ENCODE data around the gene ARHGEF37.

ARHGEF37 gene

GRCh38 chr5:149658299-149658698 lies 77.0 kb downstream of the ARHGEF37 start:
- no peak for DNase-seq (ENCODE audit: extremely low spot score)
- POLR2A ChIA-PET, result no interaction called here
- TF ChIP-seq ELF4 (IDR thresholded peaks at IDR 0.05), result no peak
- no peak for TF ChIP-seq HDGF (IDR thresholded peaks at IDR 0.05; ENCODE audit: borderline replicate concordance)
- no peak for TF ChIP-seq NFRKB (IDR thresholded peaks at IDR 0.05)
- no peak for TF ChIP-seq LEF1 (IDR thresholded peaks at IDR 0.05; ENCODE audit: borderline replicate concordance)
- TF ChIP-seq TARDBP (IDR thresholded peaks at IDR 0.05), result no peak
- no peak for TF ChIP-seq BHLHE40 (IDR thresholded peaks at IDR 0.05; ENCODE audit: borderline replicate concordance)
- TF ChIP-seq FOXK2 (IDR thresholded peaks at IDR 0.05), result no peak
- no peak for TF ChIP-seq L3MBTL2 (conservative IDR thresholded peaks at IDR 0.05)
- no peak for TF ChIP-seq SP1 (IDR thresholded peaks at IDR 0.05)
- TF ChIP-seq CTBP1 (IDR thresholded peaks at IDR 0.05; ENCODE audit: borderline replicate concordance), result no peak
- no peak for TF ChIP-seq ARNT (IDR thresholded peaks at IDR 0.05)
- TF ChIP-seq SUZ12 (IDR thresholded peaks at IDR 0.05), result no peak
- no peak for TF ChIP-seq PKNOX1 (IDR thresholded peaks at IDR 0.05)
- TF ChIP-seq FOXA1 (IDR thresholded peaks at IDR 0.05), result no peak
- no peak for TF ChIP-seq FOXM1 (IDR thresholded peaks at IDR 0.05; ENCODE audit: borderline replicate concordance)
- CTCF ChIA-PET, result no interaction called here

GRCh38 chr5:149664083-149664482 lies 82.8 kb downstream of the ARHGEF37 start:
- POLR2A ChIA-PET, result interaction anchor here (1.1 kb wide), 1 partner anchor 9 kb away, joined by 3 read pairs; no protein-coding TSS in a partner anchor
- DNase-seq (ENCODE audit: extremely low spot score), result no peak
- TF ChIP-seq FOXM1 (IDR thresholded peaks at IDR 0.05; ENCODE audit: borderline replicate concordance) (no peak), CTBP1 (IDR thresholded peaks at IDR 0.05; ENCODE audit: borderline replicate concordance) (no peak), SP1 (IDR thresholded peaks at IDR 0.05) (no peak), NFRKB (IDR thresholded peaks at IDR 0.05) (no peak), ZNF384 (IDR thresholded peaks at IDR 0.05) (no peak), ELF4 (IDR thresholded peaks at IDR 0.05) (no peak), FOXK2 (IDR thresholded peaks at IDR 0.05) (no peak), HDGF (IDR thresholded peaks at IDR 0.05; ENCODE audit: borderline replicate concordance) (no peak)
- CTCF ChIA-PET, result interaction anchor here (1.0 to 1.8 kb wide), 2 partner anchors 12 to 170 kb away, joined by 3 to 5 read pairs; no protein-coding TSS in a partner anchor

GRCh38 chr5:149664666-149665415 lies 83.5 kb downstream of the ARHGEF37 start:
- ChIA-PET CTCF (interaction anchor here (0.7 to 3.4 kb wide), 3 partner anchors 9 to 834 kb away, joined by 3 to 17 read pairs (median 5); no protein-coding TSS in a partner anchor), POLR2A (no interaction called here)
- TF ChIP-seq LEF1 (IDR thresholded peaks at IDR 0.05; ENCODE audit: borderline replicate concordance), result no peak
- no peak for DNase-seq (ENCODE audit: extremely low spot score)

GRCh38 chr5:149665416-149666175 lies 84.3 kb downstream of the ARHGEF37 start:
- TF ChIP-seq CTBP1 (IDR thresholded peaks at IDR 0.05; ENCODE audit: borderline replicate concordance), result no peak
- ChIA-PET POLR2A (no interaction called here), CTCF (interaction anchor here (0.7 to 3.4 kb wide), 4 partner anchors 9 to 833 kb away, joined by 3 to 24 read pairs (median 11); no protein-coding TSS in a partner anchor)
- no peak for DNase-seq (ENCODE audit: extremely low spot score)

GRCh38 chr5:149666212-149666852 lies 85.0 kb downstream of the ARHGEF37 start:
- ChIA-PET POLR2A (no interaction called here), CTCF (interaction anchor here (0.6 to 3.4 kb wide), 11 partner anchors 10 to 168 kb away, joined by 3 to 24 read pairs (median 7); no protein-coding TSS in a partner anchor)
- TF ChIP-seq HDGF (IDR thresholded peaks at IDR 0.05; ENCODE audit: borderline replicate concordance), result no peak
- TF ChIP-seq FOXK2 (IDR thresholded peaks at IDR 0.05), result no peak
- no peak for TF ChIP-seq SP1 (IDR thresholded peaks at IDR 0.05)
- no peak for TF ChIP-seq ELF4 (IDR thresholded peaks at IDR 0.05)
- no peak for TF ChIP-seq FOXM1 (IDR thresholded peaks at IDR 0.05; ENCODE audit: borderline replicate concordance)
- no peak for DNase-seq (ENCODE audit: extremely low spot score)

GRCh38 chr5:149667084-149667828 lies 86.0 kb downstream of the ARHGEF37 start:
- DNase-seq (ENCODE audit: extremely low spot score), result peak; percentile 57
- ChIA-PET POLR2A (no interaction called here), CTCF (interaction anchor here (0.5 to 3.4 kb wide), 25 partner anchors 11 to 875 kb away, joined by 3 to 24 read pairs (median 4); partner anchors contain the start of gene PPARGC1B)
- TF ChIP-seq HDGF (IDR thresholded peaks at IDR 0.05; ENCODE audit: borderline replicate concordance), result no peak
- TF ChIP-seq FOXA1 (IDR thresholded peaks at IDR 0.05), result no peak
- TF ChIP-seq PKNOX1 (IDR thresholded peaks at IDR 0.05), result peak; percentile 62
- no peak for TF ChIP-seq ARNT (IDR thresholded peaks at IDR 0.05)
- TF ChIP-seq CTBP1 (IDR thresholded peaks at IDR 0.05; ENCODE audit: borderline replicate concordance), result no peak
